ENCODE results near the gene OPHN1.
"Not testable (repeated sequence)": the region's sequence is repeated elsewhere in the genome, so short reads cannot be mapped to it uniquely, and the experiment has no call there.

Gene OPHN1

DNA sequence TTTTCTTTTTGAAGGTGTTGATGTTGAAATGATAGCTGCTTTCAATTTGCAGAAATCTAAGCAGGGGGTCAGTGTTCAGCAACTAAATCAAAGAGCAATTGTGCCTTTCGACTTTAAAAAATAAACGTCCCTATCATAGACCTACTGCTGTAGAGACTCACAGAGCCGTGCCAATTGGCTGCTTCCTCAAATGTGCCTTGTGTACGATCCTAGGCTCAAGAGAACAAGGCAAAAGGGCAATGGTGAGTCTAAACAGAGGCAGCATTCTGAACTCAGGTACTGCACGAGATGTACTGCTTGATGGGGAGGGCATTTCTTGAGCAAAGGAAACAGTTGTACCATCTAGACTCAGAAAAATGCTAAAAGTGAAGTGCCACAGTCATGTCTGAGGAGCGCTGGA, 29.8 kb downstream of the OPHN1 start:
- Histone ChIP-seq H3K27me3 (ENCODE audit: insufficient read depth, low read length) (no peaks in the 10 kb centered on the region), H2AFZ (ENCODE audit: low read length, unreplicated experiment) (no peak overlapping the region), H3K4me1 (ENCODE audit: control insufficient read depth, insufficient read depth, low read length, unreplicated experiment) (no peaks in the 10 kb centered on the region), H3K79me2 (ENCODE audit: control insufficient read depth, insufficient read depth, low read length, unreplicated experiment) (no peaks in the 10 kb centered on the region), H3K27ac (ENCODE audit: low read depth, low read length) (no peak overlapping the region), H3K36me3 (ENCODE audit: insufficient read depth, low read length) (no peaks in the 10 kb centered on the region), H3K4me3 (ENCODE audit: low read depth, low read length) (no peak overlapping the region)

DNA sequence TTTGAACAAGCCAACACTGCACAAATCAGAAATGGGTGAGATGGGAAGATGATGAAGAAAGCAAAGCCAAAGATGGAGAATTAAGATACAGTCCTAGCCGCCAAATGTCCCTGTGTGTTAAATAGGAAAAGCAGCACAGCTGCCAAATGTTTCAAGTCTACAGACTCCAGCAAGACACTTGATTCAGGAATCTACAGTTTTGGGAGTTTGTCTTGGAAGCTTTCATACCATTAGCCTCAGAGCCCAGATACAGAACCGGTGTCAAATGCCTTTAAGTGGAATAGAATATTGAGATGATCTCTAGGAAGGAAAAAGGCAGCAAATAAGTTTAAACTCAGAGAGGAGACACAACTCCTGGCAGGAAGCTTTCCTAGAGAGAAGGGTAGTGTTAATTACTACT, 30.3 kb downstream of the OPHN1 start:
- H3K4me3 ChIP-seq (ENCODE audit: low read depth, low read length) = no peak overlapping the region
- no peaks in the 10 kb centered on the region for H3K27me3 ChIP-seq (ENCODE audit: insufficient read depth, low read length)
- no peaks in the 10 kb centered on the region for H3K4me1 ChIP-seq (ENCODE audit: control insufficient read depth, insufficient read depth, low read length, unreplicated experiment)
- no peaks in the 10 kb centered on the region for H3K36me3 ChIP-seq (ENCODE audit: insufficient read depth, low read length)
- no peaks in the 10 kb centered on the region for H3K79me2 ChIP-seq (ENCODE audit: control insufficient read depth, insufficient read depth, low read length, unreplicated experiment)
- no peak overlapping the region for H2AFZ ChIP-seq (ENCODE audit: low read length, unreplicated experiment)
- H3K27ac ChIP-seq (ENCODE audit: low read depth, low read length) = no peak overlapping the region

DNA sequence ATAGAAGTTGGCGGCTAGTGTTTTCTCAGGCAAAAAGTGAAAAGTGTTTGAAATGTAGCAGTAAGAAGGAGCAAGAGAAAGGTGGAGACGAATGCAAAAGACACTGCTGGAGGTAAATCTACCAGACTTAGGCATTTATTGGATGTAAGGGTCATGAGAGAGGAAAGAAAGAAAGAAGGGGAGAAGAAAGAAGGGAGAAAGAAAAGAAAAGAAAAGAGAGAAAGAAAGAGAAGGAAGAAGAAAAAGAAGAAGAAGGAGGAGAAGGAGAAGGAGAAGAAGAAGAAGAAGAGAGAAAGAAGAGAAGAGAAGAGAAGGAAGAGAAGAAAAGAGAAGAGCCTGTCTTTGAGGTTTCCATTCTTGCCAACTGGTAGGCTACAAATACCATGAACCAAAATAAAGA, 31.2 kb downstream of the OPHN1 start:
- no peak overlapping the region for H3K27ac ChIP-seq (ENCODE audit: low read depth, low read length)
- no peaks in the 10 kb centered on the region for H3K79me2 ChIP-seq (ENCODE audit: control insufficient read depth, insufficient read depth, low read length, unreplicated experiment)
- no peaks in the 10 kb centered on the region for H3K36me3 ChIP-seq (ENCODE audit: insufficient read depth, low read length)
- no peak overlapping the region for H2AFZ ChIP-seq (ENCODE audit: low read length, unreplicated experiment)
- H3K27me3 ChIP-seq (ENCODE audit: insufficient read depth, low read length) = no peaks in the 10 kb centered on the region
- H3K4me1 ChIP-seq (ENCODE audit: control insufficient read depth, insufficient read depth, low read length, unreplicated experiment) = no peaks in the 10 kb centered on the region
- no peak overlapping the region for H3K4me3 ChIP-seq (ENCODE audit: low read depth, low read length)

DNA sequence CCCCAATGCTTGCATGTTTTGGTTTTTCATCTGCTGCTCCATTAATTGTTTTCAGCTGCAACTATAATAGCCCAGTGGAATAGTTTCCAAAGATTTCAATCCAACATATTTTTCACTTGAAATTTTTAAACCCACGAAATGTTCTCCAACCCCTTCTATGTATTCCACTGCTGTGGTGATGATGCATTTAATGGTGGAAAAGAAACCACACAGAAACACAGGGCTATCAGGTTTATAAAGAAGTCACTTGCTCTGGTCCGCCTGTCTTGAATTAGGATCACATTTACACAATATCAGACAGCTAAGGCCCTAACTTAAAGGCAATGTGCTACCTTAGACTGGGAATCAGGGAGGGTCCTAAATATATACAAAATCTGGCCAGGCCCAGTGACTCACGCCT, 35.0 kb downstream of the OPHN1 start:
- H3K4me3 ChIP-seq (ENCODE audit: low read depth, low read length) = no peak overlapping the region
- H3K27me3 ChIP-seq (ENCODE audit: insufficient read depth, low read length) = no peaks in the 10 kb centered on the region
- H3K79me2 ChIP-seq (ENCODE audit: control insufficient read depth, insufficient read depth, low read length, unreplicated experiment) = no peaks in the 10 kb centered on the region
- no peak overlapping the region for H3K27ac ChIP-seq (ENCODE audit: low read depth, low read length)
- no peaks in the 10 kb centered on the region for H3K4me1 ChIP-seq (ENCODE audit: control insufficient read depth, insufficient read depth, low read length, unreplicated experiment)
- no peak overlapping the region for H2AFZ ChIP-seq (ENCODE audit: low read length, unreplicated experiment)
- no peaks in the 10 kb centered on the region for H3K36me3 ChIP-seq (ENCODE audit: insufficient read depth, low read length)

DNA sequence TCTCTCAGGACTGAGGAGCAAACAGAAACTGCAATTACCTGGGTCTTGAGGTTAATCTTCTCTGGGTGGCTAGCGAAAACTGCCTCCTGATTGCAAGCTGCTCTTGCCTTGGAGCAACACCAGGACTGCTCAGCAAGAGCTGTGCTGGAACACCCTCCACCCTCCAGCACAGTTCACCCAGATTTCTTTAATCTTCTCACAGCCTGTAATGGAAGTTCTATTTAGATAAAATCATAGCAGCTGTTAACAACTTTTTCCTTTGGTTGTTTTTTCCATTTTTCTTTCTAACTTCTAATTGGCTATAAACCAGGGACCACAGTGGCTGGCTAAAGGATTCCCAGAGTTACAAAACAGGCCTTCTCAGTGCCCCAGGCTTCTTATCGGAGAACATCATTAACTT, 36.3 kb downstream of the OPHN1 start:
- Histone ChIP-seq H3K79me2 (ENCODE audit: control insufficient read depth, insufficient read depth, low read length, unreplicated experiment) (no peaks in the 10 kb centered on the region), H3K27me3 (ENCODE audit: insufficient read depth, low read length) (no peaks in the 10 kb centered on the region), H3K27ac (ENCODE audit: low read depth, low read length) (no peak overlapping the region), H3K4me1 (ENCODE audit: control insufficient read depth, insufficient read depth, low read length, unreplicated experiment) (no peaks in the 10 kb centered on the region), H2AFZ (ENCODE audit: low read length, unreplicated experiment) (no peak overlapping the region), H3K36me3 (ENCODE audit: insufficient read depth, low read length) (no peaks in the 10 kb centered on the region), H3K4me3 (ENCODE audit: low read depth, low read length) (no peak overlapping the region)

DNA sequence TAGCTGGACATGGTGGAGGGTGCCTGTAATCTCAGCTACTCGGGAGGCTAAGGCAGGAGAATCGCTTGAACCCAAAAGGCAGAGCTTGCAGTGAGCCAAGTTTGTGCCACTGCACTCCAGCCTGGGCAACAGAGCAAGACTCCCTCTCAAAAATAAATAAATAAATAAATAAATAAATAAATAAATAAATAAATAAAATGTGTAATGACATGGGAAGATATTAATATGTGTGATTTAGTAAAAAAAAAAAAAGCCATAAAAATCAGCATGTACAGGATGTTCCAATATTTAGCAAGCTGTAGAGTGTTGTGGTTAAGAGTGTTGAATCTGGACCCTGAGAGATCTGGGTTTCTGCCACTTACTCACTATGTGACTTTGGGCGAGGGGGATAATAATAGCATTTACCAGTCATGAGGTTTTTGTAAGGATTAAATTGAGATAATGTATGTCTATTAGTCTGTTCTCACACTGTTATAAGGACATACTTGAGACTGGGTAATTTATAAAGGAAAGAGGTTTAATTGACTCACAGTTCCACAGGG, 43.8 kb downstream of the OPHN1 start:
- not testable (repeated sequence) for H2AFZ ChIP-seq (ENCODE audit: low read length, unreplicated experiment); H3K36me3 ChIP-seq (ENCODE audit: insufficient read depth, low read length); H3K4me1 ChIP-seq (ENCODE audit: control insufficient read depth, insufficient read depth, low read length, unreplicated experiment); H3K27ac ChIP-seq (ENCODE audit: low read depth, low read length); H3K27me3 ChIP-seq (ENCODE audit: insufficient read depth, low read length); H3K79me2 ChIP-seq (ENCODE audit: control insufficient read depth, insufficient read depth, low read length, unreplicated experiment); H3K4me3 ChIP-seq (ENCODE audit: low read depth, low read length)

DNA sequence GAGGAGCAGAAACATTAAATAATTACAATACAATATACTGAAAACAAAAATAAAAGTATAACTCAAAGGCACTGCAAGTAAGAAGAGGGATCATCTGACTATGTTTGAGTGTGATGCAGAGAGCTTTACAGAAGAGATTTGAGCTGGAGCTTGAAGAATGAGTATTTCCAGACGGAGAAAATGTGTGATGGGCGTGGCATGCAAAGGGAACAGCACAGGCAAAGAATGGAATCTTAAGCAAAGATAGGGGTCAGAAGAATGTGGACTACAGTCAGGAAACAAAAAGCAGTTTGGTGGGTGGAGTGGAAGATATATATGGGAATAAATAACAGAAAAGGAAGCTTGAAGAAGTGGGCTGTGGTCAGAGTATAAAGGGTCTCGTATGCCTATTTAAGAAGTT, 45.5 kb downstream of the OPHN1 start:
- Histone ChIP-seq H3K79me2 (ENCODE audit: control insufficient read depth, insufficient read depth, low read length, unreplicated experiment) (no peaks in the 10 kb centered on the region), H3K4me3 (ENCODE audit: low read depth, low read length) (no peak overlapping the region), H3K27me3 (ENCODE audit: insufficient read depth, low read length) (no peaks in the 10 kb centered on the region), H3K4me1 (ENCODE audit: control insufficient read depth, insufficient read depth, low read length, unreplicated experiment) (no peaks in the 10 kb centered on the region), H2AFZ (ENCODE audit: low read length, unreplicated experiment) (no peak overlapping the region), H3K27ac (ENCODE audit: low read depth, low read length) (no peak overlapping the region), H3K36me3 (ENCODE audit: insufficient read depth, low read length) (no peaks in the 10 kb centered on the region)

DNA sequence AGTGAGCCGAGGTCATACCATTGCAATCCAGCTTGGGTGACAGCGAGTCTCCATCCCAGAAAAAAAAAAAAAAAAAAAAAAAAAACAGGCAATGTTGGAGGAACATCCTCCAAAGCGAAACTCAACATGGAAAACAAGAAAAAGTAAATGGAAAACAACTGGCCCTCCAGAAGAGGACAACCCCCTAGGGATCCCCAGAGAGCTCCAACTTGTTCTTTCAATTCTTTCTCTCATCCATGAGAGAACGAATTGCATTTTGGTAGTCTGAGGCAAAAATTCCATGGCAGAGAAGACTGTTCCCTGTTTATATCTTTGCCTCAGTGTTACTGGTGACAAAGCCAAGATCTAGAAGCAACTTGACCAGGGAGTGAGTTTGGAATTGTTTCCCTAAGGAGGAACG, 49.8 kb downstream of the OPHN1 start:
- no peaks in the 10 kb centered on the region for H3K27me3 ChIP-seq (ENCODE audit: insufficient read depth, low read length)
- no peaks in the 10 kb centered on the region for H3K36me3 ChIP-seq (ENCODE audit: insufficient read depth, low read length)
- no peak overlapping the region for H2AFZ ChIP-seq (ENCODE audit: low read length, unreplicated experiment)
- no peaks in the 10 kb centered on the region for H3K79me2 ChIP-seq (ENCODE audit: control insufficient read depth, insufficient read depth, low read length, unreplicated experiment)
- H3K27ac ChIP-seq (ENCODE audit: low read depth, low read length) = no peak overlapping the region
- H3K4me1 ChIP-seq (ENCODE audit: control insufficient read depth, insufficient read depth, low read length, unreplicated experiment) = no peaks in the 10 kb centered on the region
- H3K4me3 ChIP-seq (ENCODE audit: low read depth, low read length) = no peak overlapping the region

DNA sequence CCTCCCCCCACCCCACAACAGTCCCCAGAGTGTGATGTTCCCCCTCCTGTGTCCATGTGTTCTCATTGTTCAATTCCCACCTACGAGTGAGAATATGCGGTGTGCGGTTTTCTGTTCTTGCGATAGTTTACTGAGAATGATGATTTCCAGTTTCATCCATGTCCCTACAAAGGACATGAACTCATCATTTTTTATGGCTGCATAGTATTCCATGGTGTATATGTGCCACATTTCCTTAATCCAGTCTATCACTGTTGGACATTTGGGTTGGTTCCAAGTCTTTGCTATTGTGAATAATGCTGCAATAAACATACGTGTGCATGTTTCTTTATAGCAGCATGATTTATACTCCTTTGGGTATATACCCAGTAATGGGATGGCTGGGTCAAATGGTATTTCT, 55.7 kb downstream of the OPHN1 start:
- H3K4me3 ChIP-seq (ENCODE audit: low read depth, low read length); H3K27ac ChIP-seq (ENCODE audit: low read depth, low read length); H3K79me2 ChIP-seq (ENCODE audit: control insufficient read depth, insufficient read depth, low read length, unreplicated experiment); H3K27me3 ChIP-seq (ENCODE audit: insufficient read depth, low read length); H3K4me1 ChIP-seq (ENCODE audit: control insufficient read depth, insufficient read depth, low read length, unreplicated experiment); H2AFZ ChIP-seq (ENCODE audit: low read length, unreplicated experiment); H3K36me3 ChIP-seq (ENCODE audit: insufficient read depth, low read length): not testable (repeated sequence)

DNA sequence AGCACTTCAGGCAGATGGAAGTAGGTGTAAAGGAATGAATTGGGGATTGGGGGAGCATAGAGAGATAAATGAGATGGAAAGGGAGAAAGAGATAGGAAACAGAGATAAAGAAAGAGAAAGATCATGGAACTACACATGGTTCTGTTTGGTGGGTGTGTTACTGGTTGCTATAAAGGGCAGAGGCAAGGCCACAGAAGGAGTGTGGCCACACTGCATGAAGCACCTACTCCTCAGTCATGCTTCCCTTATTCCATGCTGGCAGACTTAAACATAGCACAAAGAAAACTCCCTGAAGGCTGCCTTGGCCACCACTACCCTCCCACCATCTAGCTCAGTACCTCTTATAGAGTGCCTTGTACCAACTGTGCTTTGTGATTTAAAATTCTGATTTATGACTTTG, 56.9 kb downstream of the OPHN1 start:
- Histone ChIP-seq H3K27me3 (ENCODE audit: insufficient read depth, low read length) (no peaks in the 10 kb centered on the region), H3K4me1 (ENCODE audit: control insufficient read depth, insufficient read depth, low read length, unreplicated experiment) (no peaks in the 10 kb centered on the region), H2AFZ (ENCODE audit: low read length, unreplicated experiment) (no peak overlapping the region), H3K4me3 (ENCODE audit: low read depth, low read length) (no peak overlapping the region), H3K27ac (ENCODE audit: low read depth, low read length) (no peak overlapping the region), H3K79me2 (ENCODE audit: control insufficient read depth, insufficient read depth, low read length, unreplicated experiment) (no peaks in the 10 kb centered on the region), H3K36me3 (ENCODE audit: insufficient read depth, low read length) (no peaks in the 10 kb centered on the region)

DNA sequence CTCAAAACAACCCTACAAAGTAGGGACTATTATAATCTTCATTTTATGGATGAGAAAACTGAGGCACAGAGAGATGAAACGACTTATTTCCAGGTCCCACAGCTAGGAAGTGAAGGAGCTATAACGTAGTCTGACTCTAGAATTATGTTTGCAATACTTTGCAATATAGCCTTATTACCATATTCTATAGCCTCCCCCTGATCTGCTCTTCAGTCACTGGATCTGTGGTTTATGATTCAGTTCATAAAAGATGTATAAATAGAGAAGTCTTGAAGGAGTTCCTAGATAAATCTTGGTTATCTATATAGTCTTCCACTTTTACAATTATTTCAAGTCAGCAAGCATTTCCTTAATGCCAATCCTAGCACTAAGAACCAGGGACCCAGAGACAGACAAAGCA, 57.5 kb downstream of the OPHN1 start:
- H3K79me2 ChIP-seq (ENCODE audit: control insufficient read depth, insufficient read depth, low read length, unreplicated experiment) = no peaks in the 10 kb centered on the region
- H2AFZ ChIP-seq (ENCODE audit: low read length, unreplicated experiment) = no peak overlapping the region
- no peak overlapping the region for H3K27ac ChIP-seq (ENCODE audit: low read depth, low read length)
- H3K36me3 ChIP-seq (ENCODE audit: insufficient read depth, low read length) = no peaks in the 10 kb centered on the region
- no peak overlapping the region for H3K4me3 ChIP-seq (ENCODE audit: low read depth, low read length)
- H3K27me3 ChIP-seq (ENCODE audit: insufficient read depth, low read length) = no peaks in the 10 kb centered on the region
- H3K4me1 ChIP-seq (ENCODE audit: control insufficient read depth, insufficient read depth, low read length, unreplicated experiment) = no peaks in the 10 kb centered on the region

Measured in ACC112 (cell line).